ENCODE data around the gene SLC4A8.

The SLC4A8 gene

DNA sequence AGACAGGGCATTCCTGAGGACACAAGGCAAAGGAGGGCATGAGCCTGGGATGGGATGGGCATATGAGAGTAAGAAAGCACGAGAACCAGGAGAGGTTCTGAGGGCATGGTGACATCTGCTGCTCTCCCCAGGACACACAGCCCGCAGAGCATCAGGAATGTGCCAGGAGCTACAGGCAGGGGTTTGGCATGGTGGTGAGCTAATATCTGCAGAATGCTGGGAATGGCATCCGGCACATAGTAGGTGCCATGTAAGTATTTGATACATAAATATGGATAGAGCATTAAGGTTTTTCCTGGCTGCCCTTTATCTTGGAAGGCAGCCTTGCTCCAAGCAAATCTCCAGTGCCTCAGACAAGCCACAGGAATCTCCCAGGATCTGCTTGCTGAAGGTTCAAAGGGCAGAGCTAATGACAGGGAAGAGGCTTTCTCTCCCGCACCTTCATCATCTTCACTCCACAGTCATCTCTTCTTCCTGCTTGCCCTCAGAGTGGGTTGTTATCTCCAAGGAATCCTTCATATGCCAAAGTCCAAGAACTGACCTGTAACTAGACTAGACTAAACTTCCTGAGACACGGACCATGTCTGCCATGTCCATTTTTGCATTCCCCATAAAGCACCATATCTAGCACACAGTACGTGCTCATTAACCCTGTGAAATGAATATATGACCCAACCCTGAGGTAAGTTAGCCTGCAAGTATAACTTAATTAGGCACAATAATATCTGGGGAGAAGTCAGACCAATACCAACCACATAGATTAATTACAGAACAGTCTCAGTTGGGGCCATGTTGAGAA lies 104.4 kb downstream of the SLC4A8 start:
- FAIRE-seq = no peak

DNA sequence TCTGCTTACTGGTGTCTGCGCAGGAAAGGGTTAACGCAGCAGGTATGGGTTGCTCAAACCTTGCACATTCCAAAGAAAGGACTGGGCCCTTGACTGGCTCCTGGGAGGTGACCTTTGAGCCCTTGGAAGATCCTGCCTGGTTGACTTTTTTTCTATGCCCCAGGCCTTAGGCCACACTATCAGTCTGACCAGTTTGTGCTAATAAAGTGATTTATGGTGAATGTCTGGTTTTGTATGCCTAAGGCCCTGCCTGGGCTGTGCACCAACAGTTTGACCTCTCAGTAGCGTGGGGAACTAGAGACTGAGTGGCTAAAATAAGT lies 105.0 kb downstream of the SLC4A8 start:
- no peak for FAIRE-seq

DNA sequence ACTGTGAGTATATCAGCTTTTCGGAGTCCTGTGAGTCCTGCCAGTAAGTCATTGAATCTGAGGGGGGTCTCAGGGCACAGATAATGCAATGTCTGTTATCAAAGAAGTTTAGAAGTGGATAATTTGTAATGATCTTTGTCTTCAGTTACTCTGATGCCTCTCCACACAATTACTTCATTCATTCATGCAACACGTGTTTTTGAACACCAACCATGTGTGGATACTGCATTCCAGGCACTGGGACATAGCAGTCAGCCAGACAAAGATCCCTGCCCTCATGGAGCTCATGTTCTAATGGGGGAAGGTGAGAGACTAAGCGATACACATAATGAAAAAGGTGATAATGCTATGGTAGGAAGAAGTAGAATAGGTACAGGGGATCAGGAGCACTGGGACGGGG lies 105.6 kb downstream of the SLC4A8 start:
- FAIRE-seq = no peak

DNA sequence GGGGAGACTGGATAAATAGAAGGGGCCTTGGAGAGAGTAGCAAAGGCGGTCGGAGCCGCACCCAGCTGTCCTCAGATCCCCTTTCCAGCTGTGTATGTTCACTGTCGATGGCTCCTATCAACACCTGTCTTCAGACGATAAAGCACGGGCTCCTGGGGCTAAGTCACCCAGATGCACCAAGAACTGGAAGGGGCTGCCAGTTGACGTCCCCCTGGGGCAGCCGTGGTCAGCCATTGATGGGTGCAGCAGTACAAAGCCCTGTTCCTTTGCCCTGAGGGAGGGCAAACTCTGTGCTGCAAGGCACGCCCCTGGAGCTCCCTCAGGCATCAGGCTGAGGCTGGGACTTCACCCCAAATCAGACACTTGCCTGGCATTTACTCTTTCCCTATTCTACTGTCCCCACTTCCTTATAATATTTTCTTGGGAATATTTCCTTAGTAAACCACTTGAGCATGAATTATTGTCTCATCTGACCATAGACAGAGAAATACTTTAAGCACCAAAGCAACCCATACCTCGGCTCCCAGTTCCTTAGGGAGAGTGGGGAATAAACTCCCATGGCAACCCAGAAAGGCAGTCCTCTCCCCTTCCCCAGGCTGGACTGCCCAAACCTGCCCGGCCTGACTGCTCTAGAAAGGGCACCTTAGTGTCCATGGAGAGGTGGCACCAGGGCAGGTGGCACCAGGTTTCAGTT lies 106.8 kb downstream of the SLC4A8 start:
- FAIRE-seq = no peak

GRCh38 chr12:51531978-51532497 lies 107.4 kb downstream of the SLC4A8 start:
- FAIRE-seq = no peak

DNA sequence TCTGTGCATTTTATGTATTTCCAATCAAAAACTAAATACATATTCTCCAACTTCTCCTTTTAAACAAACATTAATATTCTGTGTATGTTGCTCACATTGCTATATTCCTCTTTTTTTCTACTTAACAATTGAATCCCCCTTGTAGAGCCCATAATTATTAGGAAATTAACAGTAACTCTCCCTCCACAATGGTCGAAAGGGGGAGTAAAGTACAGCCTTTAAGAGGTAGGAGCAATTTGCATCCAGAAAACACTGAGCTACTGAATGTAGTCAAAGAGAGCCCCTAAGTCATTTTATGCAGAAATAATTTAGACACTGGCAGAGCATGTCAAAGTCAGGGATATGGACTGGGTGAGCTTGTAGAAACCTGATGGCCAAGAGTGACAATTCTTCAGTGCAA lies 109.2 kb downstream of the SLC4A8 start:
- FAIRE-seq = no peak

DNA sequence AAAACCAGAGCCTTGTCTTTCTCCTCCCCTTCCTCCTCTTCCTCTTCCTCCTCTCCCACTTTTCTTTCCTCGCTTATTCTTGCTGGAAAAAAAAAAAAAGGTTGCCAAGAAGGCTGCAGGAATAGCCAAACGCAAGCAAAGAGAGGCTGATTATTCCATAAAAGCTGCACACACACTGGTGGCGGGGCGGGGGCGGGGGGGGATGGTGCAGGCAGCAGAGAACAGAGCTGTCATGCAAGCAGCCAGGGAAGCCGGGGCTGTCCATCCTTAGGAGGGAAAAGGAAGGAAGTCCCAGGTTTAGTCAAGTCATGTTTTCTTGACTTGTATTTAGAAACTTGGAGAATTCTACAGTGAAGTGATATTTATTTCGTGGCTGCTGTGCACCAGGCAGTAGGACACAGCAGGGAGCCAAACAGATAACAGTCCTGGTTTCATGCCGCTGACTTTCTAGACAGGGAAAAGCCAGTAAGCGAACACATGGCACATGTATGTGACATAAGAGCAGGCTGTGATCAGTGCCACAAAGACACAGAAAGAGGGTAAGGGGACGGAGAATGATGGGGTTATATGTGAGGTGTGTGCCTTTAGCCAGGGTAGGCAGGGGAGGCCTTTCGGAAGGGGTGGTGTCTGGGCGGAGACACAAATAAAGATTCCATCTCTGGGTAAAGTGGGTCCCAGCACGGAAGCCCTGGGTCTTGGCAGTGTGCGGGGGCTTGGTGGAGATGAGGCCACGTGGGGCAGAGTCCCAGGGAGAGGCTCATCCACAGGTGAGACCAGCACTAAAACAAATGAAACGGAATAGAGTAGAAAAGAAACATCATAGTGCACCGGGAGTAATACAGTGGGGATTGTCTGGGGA lies 109.8 kb downstream of the SLC4A8 start:
- FAIRE-seq = no peak

- no peak for FAIRE-seq
Observed at GRCh38 chr12:51536159-51536558, 111.5 kb downstream of the SLC4A8 start.

DNA sequence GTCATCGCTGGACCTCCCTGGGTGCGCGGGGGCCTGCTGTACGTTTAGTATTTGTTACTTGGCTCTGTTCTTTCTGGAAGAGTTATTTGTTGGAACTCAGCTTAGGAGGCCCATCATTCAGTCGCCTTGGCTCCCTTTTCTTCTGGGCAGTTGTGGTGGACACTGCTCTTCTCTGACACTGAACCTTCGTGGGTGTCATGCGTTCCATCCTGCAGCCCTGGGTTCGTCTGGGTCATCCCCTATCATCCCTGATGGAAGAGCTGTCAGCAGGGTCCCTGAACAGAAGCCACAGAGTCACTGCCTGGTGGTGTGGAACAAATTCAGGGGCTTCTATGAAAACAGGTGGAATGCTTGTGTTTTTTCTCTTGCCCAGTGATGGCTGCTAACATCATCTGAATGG lies 113.5 kb downstream of the SLC4A8 start:
- FAIRE-seq = no peak

- FAIRE-seq = no peak
Observed at GRCh38 chr12:51538599-51538998, 114.0 kb downstream of the SLC4A8 start.

- no peak for FAIRE-seq
Observed at GRCh38 chr12:51540996-51541395, 116.4 kb downstream of the SLC4A8 start.

DNA sequence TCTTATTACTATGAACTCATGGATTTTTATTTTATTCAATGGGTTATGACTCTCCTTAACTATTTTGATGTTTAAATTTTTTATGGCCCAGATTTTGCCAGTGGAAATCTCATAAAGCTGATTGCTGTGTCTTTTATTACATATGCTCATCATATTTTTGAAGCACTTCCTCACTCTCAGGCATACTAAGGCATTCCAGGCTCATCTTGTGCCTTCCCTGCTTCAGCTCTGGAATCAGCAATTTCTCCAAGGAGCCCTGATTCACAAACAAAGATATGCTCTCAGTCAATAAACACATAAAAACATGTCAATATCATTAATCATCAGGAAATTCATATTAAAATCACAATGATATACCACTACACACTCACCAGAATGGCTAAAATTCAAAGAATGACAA lies 121.5 kb downstream of the SLC4A8 start:
- FAIRE-seq = no peak

DNA sequence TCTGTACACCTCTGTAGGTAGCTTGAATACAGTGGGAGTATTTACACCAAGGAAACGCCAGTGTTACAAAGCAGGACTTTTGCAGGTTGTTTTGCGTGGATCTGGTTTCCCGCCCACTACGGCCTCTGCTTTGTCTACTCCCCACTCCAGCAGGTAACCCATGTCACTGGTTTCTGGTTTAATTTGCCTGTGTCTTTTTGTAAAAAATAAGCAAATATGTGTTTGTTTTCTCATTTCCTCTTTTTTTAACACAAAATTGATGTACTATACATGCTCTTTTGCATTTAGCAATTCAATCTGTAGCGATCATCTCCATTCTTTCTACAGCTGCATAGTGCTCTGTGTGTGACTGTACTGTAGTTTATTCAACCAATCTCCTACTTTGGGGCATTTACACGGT lies 123.0 kb downstream of the SLC4A8 start:
- no peak for FAIRE-seq

- FAIRE-seq = no peak
Observed at GRCh38 chr12:51548241-51548640, 123.6 kb downstream of the SLC4A8 start.

GRCh38 chr12:51549637-51550036 lies 125.0 kb downstream of the SLC4A8 start:
- FAIRE-seq = no peak

Data from endometrium (tissue), 2 donors.